ENCODE results near the gene NAV1.

DNA sequence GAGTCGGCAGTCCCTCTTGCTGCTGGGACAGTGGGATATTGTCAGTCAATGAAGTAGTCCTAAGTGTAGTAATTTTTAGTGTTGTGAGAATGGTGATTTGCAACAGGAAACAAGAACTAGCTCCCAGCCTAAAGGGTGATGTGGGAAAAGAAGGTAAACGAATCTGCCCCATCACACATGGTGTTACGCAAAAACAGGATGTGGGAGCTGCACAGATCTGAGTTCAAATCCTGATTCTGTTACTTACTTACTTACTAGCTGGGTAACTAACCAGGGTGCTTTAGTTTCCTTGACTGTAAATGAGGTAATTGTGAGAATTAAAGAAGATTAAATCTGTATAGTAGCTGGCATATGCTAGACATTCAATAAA, 22.3 kb downstream of the NAV1 start:
- TF ChIP-seq, protein P1, sequence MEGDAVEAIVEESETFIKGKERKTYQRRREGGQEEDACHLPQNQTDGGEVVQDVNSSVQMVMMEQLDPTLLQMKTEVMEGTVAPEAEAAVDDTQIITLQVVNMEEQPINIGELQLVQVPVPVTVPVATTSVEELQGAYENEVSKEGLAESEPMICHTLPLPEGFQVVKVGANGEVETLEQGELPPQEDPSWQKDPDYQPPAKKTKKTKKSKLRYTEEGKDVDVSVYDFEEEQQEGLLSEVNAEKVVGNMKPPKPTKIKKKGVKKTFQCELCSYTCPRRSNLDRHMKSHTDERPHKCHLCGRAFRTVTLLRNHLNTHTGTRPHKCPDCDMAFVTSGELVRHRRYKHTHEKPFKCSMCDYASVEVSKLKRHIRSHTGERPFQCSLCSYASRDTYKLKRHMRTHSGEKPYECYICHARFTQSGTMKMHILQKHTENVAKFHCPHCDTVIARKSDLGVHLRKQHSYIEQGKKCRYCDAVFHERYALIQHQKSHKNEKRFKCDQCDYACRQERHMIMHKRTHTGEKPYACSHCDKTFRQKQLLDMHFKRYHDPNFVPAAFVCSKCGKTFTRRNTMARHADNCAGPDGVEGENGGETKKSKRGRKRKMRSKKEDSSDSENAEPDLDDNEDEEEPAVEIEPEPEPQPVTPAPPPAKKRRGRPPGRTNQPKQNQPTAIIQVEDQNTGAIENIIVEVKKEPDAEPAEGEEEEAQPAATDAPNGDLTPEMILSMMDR (IDR thresholded peaks at IDR 0.05): no peak
- TF ChIP-seq EP300 (IDR thresholded peaks at IDR 0.05): no peak
